CD4-positive, alpha-beta T cell (primary cell): ENCODE data around the gene GPC6. TPM values are rescaled to one million over a fixed set of nuclear protein-coding genes. Genes with fewer than 3 reads are reported as not detected.

ENCODE experiments used
- ATAC-seq: fragments of 200-7000 bp; cut with Tn5 transposase; one replicate; pipeline ENCODE4 v1.10.0; 2022; ENCODE audit warnings: mild to moderate bottlenecking; ENCODE audit not compliant: poor library complexity
- CTCF ChIA-PET: fragments of 350-600 bp; sonication (Branson Sonifier 250); formaldehyde crosslinking; loops from one replicate; lab custom pipeline; 2021; ENCODE audit warnings: antibody characterized with exemption, inconsistent platforms; lab: Charles Lee
- POLR2A ChIA-PET: fragments of 350-600 bp; sonication (Branson Sonifier 250); formaldehyde crosslinking; loops from one replicate; lab custom pipeline; 2021; ENCODE audit warnings: antibody characterized with exemption, inconsistent platforms; lab: Charles Lee
- DNase-seq, 14 experiments: peaks; one replicate each; pipeline ENCODE4 v3.0.0-alpha.2; 2013 to 2020; ENCODE audit warnings: mixed read lengths in 2 of 14
- H3K27ac ChIP-seq, 2 donors: one replicate each; pipeline versions ENCODE4 v1.5.1 to v1.7.0; 2013; ENCODE audit warnings: low read length in 2 of 2, low read depth in 1 of 2, mild to moderate bottlenecking in 1 of 2
- H3K27me3 ChIP-seq, 2 experiments: 1 replicate in 1 of 2; 2 replicates in 1 of 2; pipeline versions ENCODE4 v1.6.1 to v1.7.0; 2013; ENCODE audit warnings: low read length in 2 of 2, control low read depth in 1 of 2, mild to moderate bottlenecking in 1 of 2, moderate library complexity in 1 of 2; ENCODE audit not compliant: insufficient read depth in 2 of 2, control insufficient read depth in 1 of 2
- H3K36me3 ChIP-seq: one replicate; pipeline ENCODE4 v1.6.1; 2013; ENCODE audit warnings: low read length, control low read depth; ENCODE audit not compliant: insufficient read depth
- H3K4me1 ChIP-seq: one replicate; pipeline ENCODE4 v1.6.1; 2013; ENCODE audit warnings: low read length, control low read depth; ENCODE audit not compliant: insufficient read depth
- H3K4me3 ChIP-seq: one replicate; pipeline ENCODE4 v1.5.1; 2013; ENCODE audit warnings: mild to moderate bottlenecking, low read length, moderate library complexity
- H3K9me3 ChIP-seq, 2 experiments: 1 replicate in 1 of 2; 2 replicates in 1 of 2; pipeline versions ENCODE4 v1.6.1 to v1.7.0; 2013; ENCODE audit warnings: low read length in 2 of 2, mild to moderate bottlenecking in 2 of 2, control low read depth in 1 of 2, moderate library complexity in 1 of 2; ENCODE audit not compliant: control insufficient read depth in 1 of 2, insufficient read depth in 1 of 2
- H3K27ac Mint-ChIP-seq: one replicate; pipeline ENCODE4 v1.8.0; 2020; ENCODE audit warnings: mixed read lengths
- H3K27me3 Mint-ChIP-seq: one replicate; pipeline ENCODE4 v1.8.0; 2021; ENCODE audit warnings: mixed read lengths
- H3K36me3 Mint-ChIP-seq: one replicate; pipeline ENCODE4 v1.8.0; 2021; ENCODE audit warnings: low read depth, mixed read lengths
- H3K4me1 Mint-ChIP-seq: one replicate; pipeline ENCODE4 v1.8.0; 2021; ENCODE audit warnings: low read depth, mixed read lengths
- H3K4me3 Mint-ChIP-seq: one replicate; pipeline ENCODE4 v1.8.0; 2020; ENCODE audit warnings: mild to moderate bottlenecking, mixed read lengths
- H3K9me3 Mint-ChIP-seq: one replicate; pipeline ENCODE4 v1.8.0; 2020; ENCODE audit warnings: mixed read lengths
- CTCF ChIP-seq: fragments of 200-600 bp; IDR thresholded peaks from one replicate; pipeline ENCODE4 v1.8.0; 2022; ENCODE audit warnings: antibody characterized with exemption, mild to moderate bottlenecking
- intact Hi-C, 2 experiments: fragments of 100-400 bp; cut with DNase I in 1 of 2; cut with micrococcal nuclease in 1 of 2; formaldehyde crosslinking; loops; one replicate each; pipeline versions ENCODE4 v1.15.1 to v1.9.0; 2023 to 2025; cut with DNase I, micrococcal nuclease
- total RNA-seq, 174 experiments: library from RNA in 2 of 174; stranded (reverse) in 2 of 174; gene quantifications; one replicate each; pipeline ENCODE4 v1.2.3 and lab custom pipeline; 2021 to 2026

GPC6 gene
- total RNA-seq, 2 experiments from 2014 or later = not detected

GRCh38 chr13:94305934-94306333, 1079.3 kb downstream of the GPC6 start:
- DNase-seq (no peak), ATAC-seq (no peak)
- TF ChIP-seq CTCF = no peak
- no peak overlapping the region for H3K27ac ChIP-seq
- H3K36me3 ChIP-seq = no peaks in the 10 kb centered on the region
- H3K27me3 ChIP-seq = no peaks in the 10 kb centered on the region
- Mint-ChIP-seq H3K4me1 (no peaks in the 10 kb centered on the region), H3K27me3 (no peaks in the 10 kb centered on the region), H3K27ac (no peak overlapping the region), H3K36me3 (no peaks in the 10 kb centered on the region), H3K9me3 (no peaks in the 10 kb centered on the region), H3K4me3 (no peak overlapping the region)
- ChIA-PET CTCF (no interaction called here), POLR2A (no interaction called here)
- intact Hi-C loops = no loop called here
- peaks cover 0 to 3% of the 10 kb centered on the region in 2 experiments for H3K9me3 ChIP-seq
- H3K4me1 ChIP-seq = no peaks in the 10 kb centered on the region
- no peak overlapping the region for H3K4me3 ChIP-seq

GRCh38 chr13:94308832-94309231, 1082.2 kb downstream of the GPC6 start:
- Histone ChIP-seq H3K4me1 (no peaks in the 10 kb centered on the region), H3K27ac (no peak overlapping the region), H3K9me3 (no peaks in the 10 kb centered on the region), H3K4me3 (no peak overlapping the region), H3K27me3 (no peaks in the 10 kb centered on the region), H3K36me3 (no peaks in the 10 kb centered on the region)
- DNase-seq = no peak
- Mint-ChIP-seq H3K9me3 (no peaks in the 10 kb centered on the region), H3K27ac (no peak overlapping the region), H3K27me3 (no peaks in the 10 kb centered on the region), H3K4me3 (no peak overlapping the region), H3K4me1 (no peaks in the 10 kb centered on the region), H3K36me3 (no peaks in the 10 kb centered on the region)
- ATAC-seq = no peak
- POLR2A ChIA-PET = interaction anchor here (1.0 kb wide), 1 partner anchor 15 kb away, joined by 3 read pairs; no protein-coding TSS in a partner anchor
- TF ChIP-seq CTCF = no peak
- CTCF ChIA-PET = interaction anchor here (0.6 kb wide), 1 partner anchor 9 kb away, joined by 3 read pairs; no protein-coding TSS in a partner anchor
- intact Hi-C loops = no loop called here

GRCh38 chr13:94309576-94309975, 1083.0 kb downstream of the GPC6 start:
- no peaks in the 10 kb centered on the region for H3K9me3 Mint-ChIP-seq
- ATAC-seq (no peak), DNase-seq (no peak)
- no peak overlapping the region for H3K4me3 Mint-ChIP-seq
- no peaks in the 10 kb centered on the region for H3K4me1 Mint-ChIP-seq
- intact Hi-C loops = no loop called here
- no peaks in the 10 kb centered on the region for H3K36me3 Mint-ChIP-seq
- H3K27ac Mint-ChIP-seq = no peak overlapping the region
- Histone ChIP-seq H3K4me3 (no peak overlapping the region), H3K27ac (no peak overlapping the region), H3K9me3 (no peaks in the 10 kb centered on the region), H3K4me1 (no peaks in the 10 kb centered on the region), H3K27me3 (no peaks in the 10 kb centered on the region), H3K36me3 (no peaks in the 10 kb centered on the region)
- H3K27me3 Mint-ChIP-seq = no peaks in the 10 kb centered on the region
- ChIA-PET POLR2A (interaction anchor here (1.0 to 1.4 kb wide), 2 partner anchors 14 kb away, joined by 3 read pairs; no protein-coding TSS in a partner anchor), CTCF (no interaction called here)
- TF ChIP-seq CTCF = no peak
